Upper lobe of left lung (tissue), 4 donors: ENCODE data around the gene IL10RB.

Source experiments
- POLR2A ChIP-seq, 4 donors: fragments of 450-650 bp; IDR thresholded peaks; one replicate each; pipeline ENCODE4 v1.5.1; 2016 to 2017; ENCODE audit warnings: antibody characterized with exemption in 4 of 4, mild to moderate bottlenecking in 2 of 4
- TF ChIP-seq, protein P1 (sequence below), 6 experiments: fragments of 450-650 bp in 4 of 6; fragments of 200-600 bp in 2 of 6; sonication (generic) in 2 of 6; IDR thresholded peaks; one replicate each; pipeline ENCODE4 v1.5.1; 2016 to 2019; ENCODE audit warnings: antibody characterized with exemption in 6 of 6

DNA sequence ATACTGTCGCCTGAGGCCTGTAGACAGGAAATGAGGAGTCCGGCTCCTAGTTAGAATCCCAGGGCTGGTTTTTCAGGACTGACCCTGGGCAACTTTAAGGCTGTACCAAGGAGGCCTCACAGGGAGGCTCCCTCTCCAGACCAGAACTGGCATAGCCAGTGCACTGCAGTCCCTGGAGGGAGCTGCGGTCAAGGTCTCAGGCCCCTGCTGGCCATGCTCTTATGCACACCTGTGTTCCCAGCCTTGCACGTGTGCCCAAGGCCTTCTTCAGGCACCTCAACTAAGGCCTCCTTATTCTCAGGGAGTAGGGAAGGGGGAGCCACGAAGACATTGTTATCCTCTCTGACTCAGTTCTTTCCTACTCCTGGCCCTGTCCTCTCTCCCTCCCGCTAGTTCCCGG, 36.6 kb downstream of the IL10RB start:
- no peak for TF ChIP-seq POLR2A (IDR thresholded peaks at IDR 0.05)
- TF ChIP-seq, protein P1, sequence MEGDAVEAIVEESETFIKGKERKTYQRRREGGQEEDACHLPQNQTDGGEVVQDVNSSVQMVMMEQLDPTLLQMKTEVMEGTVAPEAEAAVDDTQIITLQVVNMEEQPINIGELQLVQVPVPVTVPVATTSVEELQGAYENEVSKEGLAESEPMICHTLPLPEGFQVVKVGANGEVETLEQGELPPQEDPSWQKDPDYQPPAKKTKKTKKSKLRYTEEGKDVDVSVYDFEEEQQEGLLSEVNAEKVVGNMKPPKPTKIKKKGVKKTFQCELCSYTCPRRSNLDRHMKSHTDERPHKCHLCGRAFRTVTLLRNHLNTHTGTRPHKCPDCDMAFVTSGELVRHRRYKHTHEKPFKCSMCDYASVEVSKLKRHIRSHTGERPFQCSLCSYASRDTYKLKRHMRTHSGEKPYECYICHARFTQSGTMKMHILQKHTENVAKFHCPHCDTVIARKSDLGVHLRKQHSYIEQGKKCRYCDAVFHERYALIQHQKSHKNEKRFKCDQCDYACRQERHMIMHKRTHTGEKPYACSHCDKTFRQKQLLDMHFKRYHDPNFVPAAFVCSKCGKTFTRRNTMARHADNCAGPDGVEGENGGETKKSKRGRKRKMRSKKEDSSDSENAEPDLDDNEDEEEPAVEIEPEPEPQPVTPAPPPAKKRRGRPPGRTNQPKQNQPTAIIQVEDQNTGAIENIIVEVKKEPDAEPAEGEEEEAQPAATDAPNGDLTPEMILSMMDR (IDR thresholded peaks at IDR 0.05): no peak
